Heart right ventricle (tissue), 16 donors: ENCODE results near the gene COL4A2. TPM values are rescaled to one million over a fixed set of nuclear protein-coding genes. Genes with fewer than 3 reads are reported as not detected.

ENCODE experiments used
- ATAC-seq, 8 donors: fragments of 200-7000 bp; cut with Tn5 transposase; one replicate each; pipeline ENCODE4 v1.9.1; 2020; ENCODE audit warnings: mild to moderate bottlenecking in 8 of 8, moderate library complexity in 8 of 8, moderate number of reproducible peaks in 1 of 8
- DNase-seq, 2 donors: peaks; one replicate each; pipeline ENCODE4 v3.0.0-alpha.2; 2020
- H3K27ac ChIP-seq, 10 donors: fragments of 200-600 bp; sonication (generic) in 2 of 10; one replicate each; pipeline versions ENCODE4 v1.5.0 to v1.8.0; 2020 to 2022; ENCODE audit warnings: mild to moderate bottlenecking in 3 of 10
- H3K27me3 ChIP-seq, 7 donors: fragments of 200-600 bp; one replicate each; pipeline ENCODE4 v1.8.0; 2021 to 2022; ENCODE audit warnings: mild to moderate bottlenecking in 2 of 7
- H3K36me3 ChIP-seq, 9 donors: fragments of 200-600 bp; sonication (generic) in 1 of 9; one replicate each; pipeline versions ENCODE4 v1.5.0 to v1.8.0; 2020 to 2022; ENCODE audit warnings: mild to moderate bottlenecking in 2 of 9
- H3K4me1 ChIP-seq, 9 donors: fragments of 200-600 bp; sonication (generic) in 1 of 9; one replicate each; pipeline versions ENCODE4 v1.5.0 to v1.8.0; 2020 to 2022; ENCODE audit warnings: mild to moderate bottlenecking in 4 of 9
- H3K4me3 ChIP-seq, 10 donors: fragments of 200-600 bp; sonication (generic) in 2 of 10; one replicate each; pipeline versions ENCODE4 v1.5.0 to v1.8.0; 2020 to 2022; ENCODE audit warnings: mild to moderate bottlenecking in 7 of 10, moderate library complexity in 2 of 10
- H3K9me3 ChIP-seq, 11 donors: fragments of 200-600 bp in 10 of 11; sonication (generic) in 2 of 11; one replicate each; pipeline versions ENCODE4 v1.5.0 to v1.8.0; 2013 to 2022; ENCODE audit warnings: mild to moderate bottlenecking in 2 of 11, control low read depth in 1 of 11, moderate library complexity in 1 of 11
- WGBS, 2 donors: extraction: QIAGEN DNeasy Blood & Tissue Kit; methylation state at CpG; one replicate each; pipeline ENCODE4 v1.1.7; 2013; ENCODE audit warnings: inconsistent platforms in 1 of 2; 5-methylcytosine and 5-hydroxymethylcytosine counted together
- intact Hi-C, 10 donors: fragments of 100-400 bp; cut with DNase I; formaldehyde crosslinking; loops; one replicate each; pipeline versions ENCODE4 v1.11.1 to v1.14.2; 2022
- polyA plus RNA-seq, 2 donors: library from polyadenylated mRNA; stranded (reverse); fragments of 200-250 nt; gene quantifications; one replicate each; pipeline ENCODE4 v1.2.3, GENCODE V29; 2013
- total RNA-seq, 10 donors: library from RNA; stranded (reverse); fragmentation: NEBNext Ultra II Directional in 3 of 10; extraction: Animal tissue kit (Norgen Biotek cat#: 25700) in 3 of 10; gene quantifications; one replicate each; pipeline versions ENCODE4 v1.2.1 to v1.2.4, GENCODE V29; 2021 to 2023
- TF ChIP-seq, protein P1 (sequence below), 9 donors: fragments of 200-600 bp; sonication (generic) in 2 of 9; IDR thresholded peaks; one replicate each; pipeline versions ENCODE4 v1.5.0 to v1.8.0; 2021 to 2022; ENCODE audit warnings: antibody characterized with exemption in 9 of 9, mild to moderate bottlenecking in 5 of 9, moderate library complexity in 1 of 9
- donor health status: Arrhythmogenic right ventricular cardiomyopathy.
- donor health status: ischemic (EF 13 %, LVEDD 7.1; RV severe dilation, severe dysfunction).
- donor health status: healthy with polysubstance abuse.
- donor health status: DM: no; HTN: yes; CAD: no.
- donor health status: DM: no; HTN: no; CAD: no.
- donor health status: ischemic (EF 25% LVEDD 6.9; RV normal size, moderate dysfunction).
- donor health status: ischemic (EF 25% LVEDD 5.7; RV mildly dilated, moderate dysfunction).
- donor health status: healthy.
- donor health status: DM: yes; HTN: yes; CAD: no.
- donor health status: Ischemic cardiomyopathy.
- donor health status: ischemic (EF 35%, LVEDD 5.7; RV mildly dilated, moderate dysfunction).
- donor health status: nonischemic (EF 11% LVEDD 7.7; RV severe dilation, severe dysfunction).
- donor health status: DM: yes; HTN: yes; CAD: no.
- donor health status: PGD.
- donor health status: ischemic (EF 29% LVEDD 5.4; RV normal size, mild dysfunction).
- donor health status: nonischemic (EF 23%, LVEDD 6.1; RV moderate dilation, normal function).

Gene COL4A2
- total and polyA plus RNA-seq, 12 donors, result 81.7 to 301 (median 128) TPM

DNA sequence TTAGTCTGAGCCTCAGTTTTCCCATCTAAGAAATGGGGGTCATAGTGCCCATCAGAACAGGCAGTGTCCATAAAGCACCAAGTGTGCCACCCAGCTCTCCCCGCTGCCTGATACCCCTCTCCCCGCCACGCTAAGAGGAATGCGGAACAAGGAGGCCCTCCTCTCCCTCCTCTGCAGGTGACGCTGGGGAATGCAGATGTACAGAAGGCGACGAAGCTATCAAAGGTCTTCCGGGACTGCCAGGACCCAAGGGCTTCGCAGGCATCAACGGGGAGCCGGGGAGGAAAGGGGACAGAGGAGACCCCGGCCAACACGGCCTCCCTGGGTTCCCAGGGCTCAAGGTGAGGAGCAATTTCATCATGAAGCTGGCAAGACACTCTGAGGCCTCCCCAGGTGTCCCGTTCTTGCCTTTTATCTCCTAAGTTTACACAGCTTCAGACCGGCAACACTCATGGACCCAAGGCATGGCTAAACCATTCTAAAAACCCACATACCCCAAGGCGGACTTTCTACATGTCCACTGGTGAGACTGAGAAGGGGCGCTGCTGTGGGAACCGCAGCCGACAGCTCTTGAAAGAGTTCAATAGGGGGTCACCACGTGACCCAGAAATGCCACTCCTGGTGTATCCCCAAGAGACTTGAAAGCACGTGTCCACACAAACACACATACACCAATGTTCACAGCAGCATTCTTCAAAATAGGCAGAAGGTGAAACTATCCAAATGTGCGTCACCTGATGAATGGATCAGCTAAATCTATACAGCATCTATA lies 151.7 kb downstream of the COL4A2 start:
- Histone ChIP-seq H3K27me3 (no peaks in the 10 kb centered on the region), H3K4me3 (no peak overlapping the region), H3K36me3 (peaks cover 0 to 94% (median 45%) of the 10 kb centered on the region in 9 donors), H3K9me3 (no peaks in the 10 kb centered on the region), H3K4me1 (peaks cover 0 to 12% (median 5%) of the 10 kb centered on the region in 9 donors), H3K27ac (no peak overlapping the region)
- DNase-seq, result no peak
- intact Hi-C loops, result loop anchor here in 8 of 10 donors (5.0 to 10.0 kb wide), 6 partner anchors 106 to 359 kb away; partner anchors contain the start of gene RAB20 (in 2 of the 8)
- TF ChIP-seq, protein P1, sequence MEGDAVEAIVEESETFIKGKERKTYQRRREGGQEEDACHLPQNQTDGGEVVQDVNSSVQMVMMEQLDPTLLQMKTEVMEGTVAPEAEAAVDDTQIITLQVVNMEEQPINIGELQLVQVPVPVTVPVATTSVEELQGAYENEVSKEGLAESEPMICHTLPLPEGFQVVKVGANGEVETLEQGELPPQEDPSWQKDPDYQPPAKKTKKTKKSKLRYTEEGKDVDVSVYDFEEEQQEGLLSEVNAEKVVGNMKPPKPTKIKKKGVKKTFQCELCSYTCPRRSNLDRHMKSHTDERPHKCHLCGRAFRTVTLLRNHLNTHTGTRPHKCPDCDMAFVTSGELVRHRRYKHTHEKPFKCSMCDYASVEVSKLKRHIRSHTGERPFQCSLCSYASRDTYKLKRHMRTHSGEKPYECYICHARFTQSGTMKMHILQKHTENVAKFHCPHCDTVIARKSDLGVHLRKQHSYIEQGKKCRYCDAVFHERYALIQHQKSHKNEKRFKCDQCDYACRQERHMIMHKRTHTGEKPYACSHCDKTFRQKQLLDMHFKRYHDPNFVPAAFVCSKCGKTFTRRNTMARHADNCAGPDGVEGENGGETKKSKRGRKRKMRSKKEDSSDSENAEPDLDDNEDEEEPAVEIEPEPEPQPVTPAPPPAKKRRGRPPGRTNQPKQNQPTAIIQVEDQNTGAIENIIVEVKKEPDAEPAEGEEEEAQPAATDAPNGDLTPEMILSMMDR (IDR thresholded peaks at IDR 0.05), result no peak
- ATAC-seq, result no peak
- 76% methylated on average over 22 of the region's 22 CpGs for WGBS, 2 donors

DNA sequence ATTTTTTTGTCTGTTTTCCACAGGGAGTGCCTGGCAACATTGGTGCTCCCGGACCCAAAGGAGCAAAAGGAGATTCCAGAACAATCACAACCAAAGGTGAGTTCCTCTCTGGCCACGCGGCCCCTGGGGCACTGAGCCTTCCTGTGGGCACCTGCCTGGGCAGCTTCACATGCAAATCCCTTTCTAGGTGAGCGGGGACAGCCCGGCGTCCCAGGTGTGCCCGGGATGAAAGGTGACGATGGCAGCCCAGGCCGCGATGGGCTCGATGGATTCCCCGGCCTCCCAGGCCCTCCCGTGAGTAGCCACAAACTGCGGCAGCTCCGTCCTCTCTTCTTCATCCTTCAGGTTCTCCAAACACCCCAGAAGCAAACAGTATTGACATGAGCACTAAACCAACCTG lies 155.0 kb downstream of the COL4A2 start:
- DNase-seq (no peak), ATAC-seq (no peak)
- intact Hi-C loops, result loop anchor here in 2 of 10 donors (5.0 to 10.0 kb wide), 2 partner anchors 113 to 115 kb away; no protein-coding TSS in a partner anchor
- Histone ChIP-seq H3K36me3 (peaks cover 0 to 100% (median 57%) of the 10 kb centered on the region in 9 donors), H3K9me3 (no peaks in the 10 kb centered on the region), H3K27me3 (no peaks in the 10 kb centered on the region), H3K4me1 (peaks cover 0 to 13% (median 0%) of the 10 kb centered on the region in 9 donors), H3K27ac (no peak overlapping the region), H3K4me3 (no peak overlapping the region)
- WGBS, 2 donors, result 94% methylated on average over 15 of the region's 15 CpGs
- TF ChIP-seq, protein P1 (IDR thresholded peaks at IDR 0.05), result no peak

DNA sequence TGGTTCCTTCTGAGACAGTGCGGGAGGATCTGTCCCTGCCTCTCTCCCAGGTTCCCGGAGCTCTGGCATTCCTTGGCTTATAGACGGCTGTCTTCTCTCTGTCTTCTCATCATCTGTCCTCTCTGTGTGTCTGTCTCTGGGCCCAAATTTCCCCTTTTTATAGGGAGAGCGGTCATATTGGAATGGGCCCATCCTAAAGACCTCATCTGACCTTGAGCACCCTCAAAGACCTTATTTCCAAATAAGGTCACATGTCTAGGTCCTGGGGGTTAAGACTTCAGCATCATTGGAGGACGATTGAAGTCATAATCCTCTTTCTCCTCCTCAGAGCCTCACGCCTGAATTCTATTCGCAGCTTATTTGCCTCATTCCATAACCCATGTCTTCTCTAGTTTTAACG lies 156.1 kb downstream of the COL4A2 start:
- Histone ChIP-seq H3K27ac (peak overlapping the region in 1 of 10 donors; percentile 14), H3K9me3 (no peaks in the 10 kb centered on the region), H3K4me1 (peaks cover 0 to 13% (median 0%) of the 10 kb centered on the region in 9 donors), H3K4me3 (no peak overlapping the region), H3K27me3 (no peaks in the 10 kb centered on the region), H3K36me3 (peaks cover 0 to 100% (median 66%) of the 10 kb centered on the region in 9 donors)
- TF ChIP-seq, protein P1 (IDR thresholded peaks at IDR 0.05), result no peak
- intact Hi-C loops, result loop anchor here in 2 of 10 donors (5.0 to 10.0 kb wide), 2 partner anchors 112 to 114 kb away; no protein-coding TSS in a partner anchor
- 80 to 82% methylated on average over 8 of the region's 8 CpGs for WGBS, 2 donors
- DNase-seq, result no peak
- no peak for ATAC-seq

DNA sequence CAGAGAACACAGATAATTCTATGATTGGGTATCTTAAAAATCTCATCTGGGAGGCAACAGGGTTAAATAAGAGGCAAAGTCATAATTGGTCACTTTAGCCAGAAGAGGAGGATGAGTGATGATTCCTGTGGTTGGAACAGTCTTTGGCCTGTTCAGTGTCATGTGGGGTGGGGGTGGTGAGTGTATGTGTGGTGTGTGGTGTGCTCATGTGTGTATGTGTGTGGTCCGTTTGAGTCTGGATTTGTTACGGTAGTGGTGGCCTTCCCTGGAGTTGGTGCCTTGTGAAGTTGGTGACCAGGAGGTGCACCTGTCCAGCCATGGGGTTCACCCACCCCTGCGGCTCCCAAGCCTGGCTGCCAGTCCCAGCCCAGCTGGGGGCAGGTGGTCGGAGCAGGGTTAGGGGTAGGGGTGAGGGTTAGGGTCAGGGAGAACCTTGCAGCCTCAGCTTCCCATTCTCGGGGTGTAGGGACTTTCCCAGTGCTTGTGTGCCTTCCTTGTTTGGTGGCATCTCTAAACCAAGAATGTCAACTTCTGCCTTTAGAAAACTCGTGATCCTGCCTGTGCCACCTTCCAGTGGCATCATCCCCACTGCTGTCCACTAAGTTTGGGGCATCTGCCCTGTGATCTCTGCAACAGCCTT lies 156.9 kb downstream of the COL4A2 start:
- H3K9me3 ChIP-seq, result no peaks in the 10 kb centered on the region
- peaks cover 0 to 100% (median 66%) of the 10 kb centered on the region in 9 donors for H3K36me3 ChIP-seq
- DNase-seq (no peak), ATAC-seq (peak in 6 of 8 donors; percentile 15 to 51 (median 24))
- intact Hi-C loops, result loop anchor here in 2 of 10 donors (5.0 to 10.0 kb wide), 2 partner anchors 111 to 113 kb away; no protein-coding TSS in a partner anchor
- no peak overlapping the region for H3K27ac ChIP-seq
- no peak overlapping the region for H3K4me3 ChIP-seq
- 83 to 90% methylated on average over 6 of the region's 6 CpGs for WGBS, 2 donors
- H3K27me3 ChIP-seq, result no peaks in the 10 kb centered on the region
- H3K4me1 ChIP-seq, result peaks cover 0 to 13% (median 0%) of the 10 kb centered on the region in 9 donors
- TF ChIP-seq, protein P1 (IDR thresholded peaks at IDR 0.05), result no peak
